Renal pelvis (tissue), 4 donors: ENCODE results near the gene PLD1. TPM values are rescaled to one million over a fixed set of nuclear protein-coding genes. Genes with fewer than 3 reads are reported as not detected.

Experiments
- DNase-seq: peaks from one replicate; pipeline ENCODE4 v3.0.0-alpha.2; 2013
- polyA plus RNA-seq, 3 donors: library from polyadenylated mRNA; unstranded; fragments of 120-200 nt; gene quantifications; one replicate each; pipeline ENCODE4 v1.2.1, GENCODE V29; 2013; ENCODE audit not compliant: insufficient read length in 3 of 3

Gene PLD1
- polyA plus RNA-seq, 3 donors, result 10.5 to 15.0 (median 11.0) TPM

DNA sequence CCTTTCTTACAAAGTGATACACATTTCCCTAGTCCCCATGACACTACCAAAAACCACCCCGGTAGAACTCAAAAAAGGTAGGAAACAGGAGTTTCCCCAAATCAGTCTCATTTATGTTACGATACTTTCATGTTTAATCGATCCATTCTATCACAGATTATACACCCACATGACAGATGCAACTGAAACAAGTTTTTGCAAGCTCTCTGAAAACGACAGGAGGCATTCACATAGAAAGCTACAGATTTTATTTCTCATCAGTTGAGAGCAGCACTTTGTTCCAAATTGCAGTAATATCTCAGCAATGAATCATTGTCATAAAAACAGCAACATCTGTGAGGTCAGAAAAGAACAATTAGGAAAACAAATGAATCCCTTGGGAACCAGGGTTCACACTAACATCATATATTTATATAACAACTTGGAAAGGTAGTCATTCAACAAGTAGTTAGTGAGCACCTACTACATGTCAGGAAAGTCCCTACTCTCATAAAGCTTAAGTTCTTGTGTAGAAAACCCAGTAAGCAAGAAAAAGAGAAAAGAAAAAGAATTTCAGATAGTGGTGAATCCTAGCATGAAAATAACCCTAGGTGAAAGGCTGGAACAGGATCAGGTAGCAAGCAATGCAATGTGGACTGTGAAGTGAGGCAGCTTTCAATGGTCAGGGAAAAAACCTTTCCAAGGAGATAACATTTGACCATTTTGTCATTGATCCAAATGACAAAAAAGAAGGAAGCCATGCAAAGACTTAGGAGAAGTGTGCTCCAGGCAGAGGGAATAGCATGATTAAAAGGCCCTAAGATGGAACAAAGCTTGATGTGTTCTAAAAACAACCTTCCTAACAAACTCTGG lies 8.3 kb downstream of the PLD1 start:
- DNase-seq, result no peak

DNA sequence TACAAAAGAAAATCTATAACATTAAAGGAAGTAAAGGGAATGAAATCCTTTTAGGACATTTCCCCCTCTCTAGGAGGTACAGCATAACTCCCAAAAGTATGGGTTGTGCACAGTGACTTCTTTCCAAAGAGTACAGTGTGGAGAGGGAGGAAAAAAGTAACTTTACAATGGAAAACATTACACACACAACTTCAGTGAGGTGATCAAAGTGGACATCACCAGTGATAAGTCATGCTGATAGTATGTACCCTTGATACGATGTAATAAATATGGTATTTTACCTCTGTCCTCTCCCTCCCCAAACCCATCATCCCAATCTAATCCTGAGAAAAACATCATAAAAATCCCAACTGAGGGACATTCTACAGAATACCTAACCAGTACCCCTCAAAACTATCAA lies 10.8 kb downstream of the PLD1 start:
- no peak for DNase-seq

DNA sequence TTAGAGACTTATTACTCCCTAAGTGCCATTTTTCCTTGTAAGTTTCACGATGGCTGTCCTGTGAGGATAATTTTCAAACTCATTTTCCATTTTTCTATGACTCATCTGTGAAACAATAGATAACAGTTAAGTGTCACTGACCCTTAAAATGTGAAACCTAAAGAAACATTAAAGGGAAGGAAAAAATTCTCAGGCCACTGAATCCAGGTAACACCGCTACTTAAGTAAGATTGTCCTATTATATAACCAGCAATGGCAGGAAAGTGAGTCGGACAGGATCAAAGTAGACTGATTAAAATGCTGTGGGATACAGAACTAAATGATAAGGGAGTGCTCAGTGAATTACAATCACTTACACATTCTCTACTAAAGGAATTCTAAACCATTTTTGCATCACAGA lies 12.4 kb downstream of the PLD1 start:
- no peak for DNase-seq

DNA sequence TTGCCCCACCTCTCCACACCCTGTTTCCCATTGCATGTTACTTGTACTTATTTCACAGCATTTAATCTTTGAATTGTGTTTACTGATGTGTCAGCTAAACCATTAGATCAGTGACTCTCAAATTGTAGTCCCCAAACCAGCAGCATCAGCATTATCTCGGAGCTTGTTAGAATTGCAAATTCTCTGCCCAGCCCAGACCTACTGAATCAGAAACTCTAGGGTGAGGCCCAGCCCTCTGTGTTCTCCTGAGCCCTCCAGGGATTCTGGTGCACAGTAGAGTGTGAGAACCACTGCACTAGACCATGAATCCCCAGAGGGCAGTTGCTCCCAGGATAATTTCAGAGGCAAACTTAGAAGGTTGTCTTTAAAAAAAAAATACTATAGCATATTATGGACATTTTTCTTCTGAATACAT lies 13.0 kb downstream of the PLD1 start:
- no peak for DNase-seq

DNA sequence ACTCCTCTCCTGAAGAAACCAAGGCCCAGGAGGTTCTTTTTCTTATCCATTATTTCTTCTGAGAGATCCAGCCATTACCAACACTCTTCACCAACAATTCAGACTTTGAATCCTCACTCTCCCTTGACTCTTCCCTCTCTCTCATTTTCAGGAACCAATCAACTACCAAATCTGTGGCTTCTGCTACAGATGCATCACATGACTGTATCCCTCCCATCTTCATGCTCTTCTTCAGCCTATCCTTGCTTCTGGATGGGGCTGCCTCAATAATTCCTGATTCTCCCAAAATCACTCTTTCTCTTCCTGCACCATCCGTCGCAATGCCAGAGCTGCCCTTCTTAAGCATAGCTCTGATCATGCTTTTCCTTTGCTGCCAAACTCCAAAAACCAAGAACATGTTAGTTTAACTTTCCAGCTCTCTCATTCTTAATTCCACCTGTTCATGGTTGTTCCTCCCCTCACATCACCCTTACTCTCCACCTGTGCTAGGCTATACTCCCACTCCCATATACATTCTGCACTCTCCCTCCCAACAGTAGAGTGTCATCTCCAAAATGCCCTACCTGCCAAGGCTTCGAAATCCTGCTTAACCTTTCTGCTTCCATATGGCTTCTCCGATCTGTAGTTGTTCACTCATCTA lies 13.5 kb downstream of the PLD1 start:
- DNase-seq, result no peak

DNA sequence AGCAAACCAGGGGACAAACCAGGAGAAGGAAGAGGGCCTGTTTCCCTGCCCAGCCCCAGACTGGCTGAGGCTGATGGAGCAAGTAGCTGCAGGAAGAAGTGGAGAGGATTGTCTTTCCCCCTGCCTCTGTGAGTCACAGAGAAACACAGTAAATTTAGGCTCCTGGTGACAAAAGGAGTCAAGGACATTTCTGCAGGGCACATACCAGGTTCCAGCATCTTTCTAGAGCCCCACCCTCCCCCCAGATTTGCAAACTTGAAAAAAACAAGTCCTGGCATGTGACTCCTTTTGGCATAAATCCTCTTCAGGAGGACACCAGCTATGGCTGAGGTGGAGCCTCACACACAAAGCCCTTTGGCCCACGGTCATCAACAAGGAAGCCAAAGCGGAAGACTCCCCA lies 17.8 kb downstream of the PLD1 start:
- no peak for DNase-seq

DNA sequence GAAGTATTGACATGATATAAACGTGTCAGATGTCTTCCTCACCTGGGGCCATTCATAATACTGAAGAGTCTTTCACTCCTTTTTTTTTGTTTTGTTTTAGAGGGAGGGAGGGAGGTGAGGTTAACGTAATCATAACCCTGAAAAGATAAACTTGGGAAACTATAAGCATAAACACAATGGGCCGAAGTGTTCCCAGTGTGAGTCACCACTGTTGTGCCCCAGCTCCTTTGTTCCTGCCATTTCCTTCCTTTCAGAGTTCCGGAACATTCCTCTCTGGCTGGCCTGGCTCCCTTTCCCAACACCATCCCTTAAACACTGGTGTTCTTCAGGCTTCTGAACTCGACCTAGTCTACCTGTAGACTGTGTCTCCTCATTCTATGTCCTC lies 18.6 kb downstream of the PLD1 start:
- DNase-seq, result no peak

DNA sequence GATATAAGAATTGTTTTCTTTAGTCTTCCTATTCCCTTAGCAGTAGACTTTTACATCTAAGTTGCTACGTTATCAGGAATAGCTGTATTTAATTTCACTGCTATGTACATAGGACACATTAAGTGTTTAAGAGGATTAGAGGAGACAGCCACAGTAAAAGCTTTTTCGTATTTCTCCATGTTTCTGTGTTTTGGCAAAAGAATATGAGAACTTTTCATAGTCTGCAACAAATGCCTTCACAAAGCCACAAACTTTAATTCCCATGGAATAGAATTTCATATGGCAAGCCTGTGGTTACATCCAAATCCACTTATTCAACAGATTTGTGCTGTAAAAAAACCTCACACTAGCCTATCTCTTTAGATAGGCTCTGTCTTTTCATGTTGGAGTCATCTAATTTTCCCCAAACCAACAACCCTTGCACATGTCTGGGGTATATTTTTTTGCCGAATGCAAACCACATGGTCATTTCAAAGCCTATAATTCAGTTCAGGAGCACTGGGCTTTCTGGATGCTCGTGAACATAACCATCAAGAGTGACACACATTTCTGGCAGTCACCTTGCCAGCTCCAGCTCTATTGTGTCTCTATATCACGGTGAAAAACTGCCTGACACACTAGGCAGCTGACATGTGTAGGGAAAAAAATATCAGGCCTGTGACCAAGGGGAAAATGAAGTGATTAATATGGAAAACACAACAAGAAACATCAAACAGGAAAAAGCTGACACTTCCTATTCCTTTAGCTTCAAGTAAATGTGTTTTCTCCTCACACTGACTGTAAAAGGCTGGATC lies 19.2 kb downstream of the PLD1 start:
- no peak for DNase-seq

DNA sequence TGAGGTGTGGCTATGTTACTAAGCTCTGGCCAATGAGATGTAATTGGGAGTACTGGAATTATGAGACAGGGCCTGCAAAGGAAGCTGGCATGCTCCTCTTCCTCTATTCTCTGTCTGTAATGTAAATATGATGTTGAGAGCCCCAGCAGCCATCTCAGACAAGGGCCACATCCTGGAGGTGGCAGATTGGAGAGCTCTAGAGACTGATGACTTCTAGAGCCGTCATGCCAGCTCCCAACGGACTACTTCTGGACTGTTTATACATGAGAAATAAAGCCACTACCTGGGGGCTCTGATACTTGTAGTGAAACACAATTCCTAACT lies 19.7 kb downstream of the PLD1 start:
- DNase-seq, result no peak

DNA sequence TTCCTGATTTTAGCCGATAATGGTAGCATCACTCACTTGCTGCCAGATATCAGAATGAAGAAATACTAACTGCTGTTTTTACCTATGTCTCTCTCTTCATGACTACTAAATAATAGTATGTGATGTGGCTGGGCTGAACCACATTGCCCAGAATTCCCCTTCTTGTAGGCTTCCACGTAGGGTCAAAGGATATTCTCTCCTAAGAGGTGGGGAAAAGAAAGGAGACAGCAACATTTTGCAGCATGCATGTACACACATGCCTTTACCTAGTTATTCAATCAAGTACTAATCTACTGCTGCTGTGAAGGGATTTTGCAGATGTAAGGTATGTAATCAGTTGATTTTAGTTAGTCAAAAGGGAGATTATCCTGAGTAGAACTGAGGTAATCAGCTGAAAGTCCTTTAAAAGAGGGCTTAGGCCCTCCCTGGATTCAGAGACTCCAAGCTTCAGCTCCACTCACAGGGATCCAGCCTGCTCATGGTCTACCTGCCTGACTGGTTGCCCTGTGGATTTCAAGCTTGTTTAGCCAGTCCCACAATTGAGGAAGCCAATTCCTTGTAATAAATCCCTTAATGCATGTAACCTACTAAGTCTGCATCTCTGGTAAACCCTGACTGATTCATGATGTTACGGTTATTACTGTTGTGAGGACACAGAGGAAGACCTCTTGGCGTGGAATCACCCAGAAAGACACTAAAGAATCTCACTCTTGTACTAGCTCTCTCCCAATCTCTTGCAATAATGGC lies 20.4 kb downstream of the PLD1 start:
- no peak for DNase-seq

DNA sequence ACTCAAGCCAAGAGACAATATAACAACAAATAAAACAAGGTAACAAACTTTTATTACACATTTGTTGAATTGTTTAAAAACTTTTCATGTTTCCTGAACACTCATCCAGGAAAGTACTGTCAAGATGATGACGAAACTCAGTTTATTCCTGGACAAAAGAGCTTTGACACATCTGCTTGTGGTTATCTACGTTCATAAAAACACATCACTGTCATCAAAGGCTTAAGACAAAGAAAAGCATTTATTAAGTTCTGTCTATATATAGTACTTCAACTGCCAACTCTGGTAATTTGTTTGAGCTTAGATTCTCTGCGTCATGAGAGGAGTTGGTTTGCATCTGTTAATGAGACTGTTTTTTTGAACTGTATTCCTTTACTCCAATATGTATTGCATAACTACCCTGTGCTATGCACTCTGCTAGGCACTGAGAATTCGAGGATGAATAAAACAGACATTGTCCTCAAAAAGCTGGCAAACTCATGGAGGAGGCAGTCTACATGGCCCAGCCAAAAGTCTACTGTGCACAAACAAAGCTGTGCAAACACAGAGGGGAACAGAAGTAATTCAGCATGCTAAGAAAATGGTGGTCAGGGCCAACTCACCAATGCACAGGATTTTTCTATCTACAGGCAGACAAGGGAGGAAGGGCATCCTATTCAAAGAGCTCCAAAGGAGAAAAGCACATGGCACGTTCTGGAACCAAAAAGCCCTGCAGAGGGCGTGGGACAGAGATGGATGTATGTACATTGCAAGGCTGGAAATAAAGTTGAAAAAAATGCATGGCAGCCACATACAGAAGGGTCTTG lies 21.5 kb downstream of the PLD1 start:
- no peak for DNase-seq

DNA sequence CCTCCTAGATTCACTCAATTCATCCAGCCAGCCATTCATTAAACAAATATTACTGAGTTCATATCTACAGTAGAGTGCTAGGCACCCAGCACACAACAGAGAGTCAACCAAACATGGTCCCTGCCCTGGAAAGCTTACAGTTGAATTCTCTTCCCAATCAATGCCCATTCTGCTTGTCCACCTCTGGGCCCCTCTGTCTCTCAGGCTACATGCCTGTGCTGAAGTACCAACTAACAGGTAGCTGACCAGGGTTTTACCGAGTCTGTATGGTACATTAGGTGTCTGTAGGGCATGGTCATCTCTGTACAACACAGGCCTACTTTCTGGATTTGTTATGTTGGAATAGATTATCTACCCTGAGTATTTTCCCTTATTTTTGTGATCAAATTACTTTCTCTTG lies 23.3 kb downstream of the PLD1 start:
- no peak for DNase-seq

DNA sequence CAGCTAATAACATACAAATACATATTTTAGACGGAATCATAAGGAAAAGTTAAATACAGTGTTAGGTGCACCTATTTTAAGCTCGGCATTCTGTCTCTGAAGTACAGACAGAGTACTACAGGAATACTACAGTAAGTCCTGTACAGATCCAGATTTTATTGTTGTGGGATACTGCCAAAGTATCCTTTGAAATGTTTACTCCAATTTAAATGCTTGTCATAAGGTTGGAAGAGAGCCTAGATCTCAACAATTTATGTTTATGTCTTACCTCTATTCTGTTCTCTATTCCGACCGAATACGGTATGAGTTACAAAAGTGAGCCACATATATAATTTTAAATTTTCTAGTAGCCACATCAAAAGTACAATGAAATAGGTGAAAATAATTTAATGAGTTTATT lies 25.3 kb downstream of the PLD1 start:
- no peak for DNase-seq

DNA sequence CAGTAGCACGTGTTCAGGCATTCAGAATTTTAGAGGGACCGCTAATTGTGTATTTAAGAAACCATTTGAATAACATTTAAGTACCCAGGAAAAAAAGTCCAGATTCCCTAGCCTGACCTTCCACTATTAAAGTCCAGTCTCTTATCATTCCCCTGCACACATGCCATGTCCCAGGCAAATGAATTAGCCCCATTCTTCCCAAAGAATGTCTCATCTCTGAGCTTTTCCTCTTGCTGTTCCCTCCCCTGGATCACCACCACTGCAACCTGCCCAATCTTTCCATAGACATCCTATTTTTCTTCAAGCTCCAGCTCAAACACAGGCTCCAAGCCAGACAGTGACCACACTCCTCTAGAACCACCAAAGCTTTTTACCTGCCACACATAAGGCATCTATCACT lies 25.9 kb downstream of the PLD1 start:
- DNase-seq, result no peak

DNA sequence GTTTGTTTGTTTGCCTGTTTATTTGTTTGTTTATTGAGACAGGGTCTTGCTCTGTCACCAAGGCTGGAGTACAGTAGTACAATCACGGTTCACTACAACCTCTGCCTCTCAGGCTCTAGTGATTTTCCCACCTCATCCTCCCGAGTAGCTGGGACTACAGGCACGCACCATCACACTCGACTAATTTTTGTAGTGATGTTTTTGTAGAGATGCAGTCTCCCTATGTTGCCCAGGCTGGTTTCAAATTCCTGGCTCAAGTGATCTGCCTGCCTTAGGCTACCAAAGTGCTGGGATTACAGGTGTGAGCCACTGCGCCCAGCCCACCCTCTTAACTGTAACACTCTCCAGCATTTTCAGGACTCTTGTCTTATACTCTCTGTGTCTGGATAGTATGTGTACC lies 26.7 kb downstream of the PLD1 start:
- DNase-seq, result no peak

DNA sequence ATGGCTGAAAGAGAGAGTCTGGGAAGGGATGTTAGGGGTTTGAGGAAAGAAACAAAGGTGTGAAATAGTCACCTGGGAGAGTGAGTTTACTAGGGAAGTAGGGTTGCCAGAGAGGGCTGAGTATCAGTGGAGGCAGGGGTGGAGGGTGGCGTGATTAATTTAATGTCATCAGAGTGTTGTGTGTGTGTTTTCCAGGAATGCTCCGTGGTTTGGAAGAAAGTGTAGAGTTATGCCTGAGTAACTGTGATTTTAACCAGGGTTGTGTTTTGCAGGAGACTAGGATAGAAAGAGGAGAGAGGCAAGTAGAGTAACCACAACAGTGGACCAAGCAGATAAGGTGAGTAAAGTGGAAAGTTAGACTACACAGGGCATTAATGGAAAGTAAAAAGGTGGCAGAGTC lies 27.2 kb downstream of the PLD1 start:
- DNase-seq, result no peak

DNA sequence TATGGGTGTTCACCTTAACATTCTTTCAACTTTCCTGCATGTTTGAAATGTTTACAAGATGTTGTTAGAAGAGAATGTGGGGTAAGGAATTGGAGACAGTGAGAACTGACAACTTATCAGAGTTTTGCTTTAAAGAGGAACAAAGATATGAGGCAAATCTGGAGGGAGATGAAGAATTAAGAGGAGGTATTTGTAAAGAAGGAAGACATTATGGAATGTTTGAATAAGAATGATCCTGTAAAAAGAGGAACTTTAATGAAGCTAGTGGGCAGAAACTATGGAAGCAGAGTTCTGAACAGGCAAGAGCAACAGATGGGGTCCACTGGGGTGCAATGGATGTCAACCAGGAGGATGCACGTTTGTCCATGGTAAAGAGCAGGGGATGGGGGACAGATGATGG lies 27.7 kb downstream of the PLD1 start:
- DNase-seq, result no peak

DNA sequence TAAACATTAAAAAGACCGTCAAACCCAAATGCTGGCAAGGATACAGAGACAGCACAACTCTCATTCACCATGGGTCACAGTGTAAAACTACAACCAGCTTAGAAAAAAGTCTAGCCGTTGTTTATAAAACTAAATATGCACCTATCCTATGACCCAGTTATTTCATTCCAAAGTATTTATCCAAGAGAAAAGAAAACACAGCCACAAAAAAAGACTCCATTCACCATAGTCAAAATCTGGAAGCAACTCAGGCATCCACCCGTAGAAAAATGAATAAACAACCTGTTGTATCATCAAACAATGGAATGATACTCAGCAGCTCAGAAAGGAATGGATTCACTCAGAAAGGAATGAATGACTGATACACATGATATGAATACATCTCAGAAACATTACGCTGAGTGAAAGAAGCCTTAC lies 28.6 kb downstream of the PLD1 start:
- no peak for DNase-seq

DNA sequence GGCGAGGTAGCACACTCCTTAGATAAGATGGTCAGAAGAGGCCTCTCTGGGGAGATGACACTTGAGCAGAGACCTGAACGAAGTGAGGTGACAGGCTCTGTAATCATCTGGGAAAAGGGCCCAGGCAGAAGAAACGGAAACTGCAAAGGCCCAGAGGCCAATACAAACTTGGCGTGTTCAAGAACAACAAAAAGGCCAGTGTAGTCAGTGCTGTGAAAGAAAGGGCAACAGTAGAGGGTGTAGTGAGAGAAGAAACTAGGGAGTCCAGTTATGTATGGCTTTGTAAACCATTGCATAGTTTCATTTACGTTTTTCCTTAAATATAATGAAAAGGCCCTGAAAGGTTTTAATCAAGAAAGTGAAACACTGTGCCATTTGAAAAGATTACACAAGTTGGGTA lies 31.8 kb downstream of the PLD1 start:
- DNase-seq, result no peak

DNA sequence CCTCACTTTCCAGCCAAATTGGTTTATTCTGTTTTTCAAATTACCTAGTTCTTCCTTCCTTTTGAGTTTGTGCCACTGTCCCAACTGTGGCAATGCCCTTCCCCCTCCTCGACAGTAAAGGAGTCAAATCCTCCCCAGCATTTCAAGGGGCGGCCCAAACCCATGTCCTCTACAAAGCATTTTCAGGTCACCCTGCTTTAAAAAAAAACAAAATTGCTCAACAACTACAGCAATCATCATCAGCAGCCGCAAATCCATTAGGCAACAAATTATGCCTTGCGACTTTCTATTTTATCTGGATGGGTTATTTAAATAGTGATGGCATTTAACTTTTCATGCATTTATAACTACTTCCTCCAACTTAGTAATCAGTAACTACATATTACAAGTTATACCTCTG lies 32.7 kb downstream of the PLD1 start:
- DNase-seq, result no peak

DNA sequence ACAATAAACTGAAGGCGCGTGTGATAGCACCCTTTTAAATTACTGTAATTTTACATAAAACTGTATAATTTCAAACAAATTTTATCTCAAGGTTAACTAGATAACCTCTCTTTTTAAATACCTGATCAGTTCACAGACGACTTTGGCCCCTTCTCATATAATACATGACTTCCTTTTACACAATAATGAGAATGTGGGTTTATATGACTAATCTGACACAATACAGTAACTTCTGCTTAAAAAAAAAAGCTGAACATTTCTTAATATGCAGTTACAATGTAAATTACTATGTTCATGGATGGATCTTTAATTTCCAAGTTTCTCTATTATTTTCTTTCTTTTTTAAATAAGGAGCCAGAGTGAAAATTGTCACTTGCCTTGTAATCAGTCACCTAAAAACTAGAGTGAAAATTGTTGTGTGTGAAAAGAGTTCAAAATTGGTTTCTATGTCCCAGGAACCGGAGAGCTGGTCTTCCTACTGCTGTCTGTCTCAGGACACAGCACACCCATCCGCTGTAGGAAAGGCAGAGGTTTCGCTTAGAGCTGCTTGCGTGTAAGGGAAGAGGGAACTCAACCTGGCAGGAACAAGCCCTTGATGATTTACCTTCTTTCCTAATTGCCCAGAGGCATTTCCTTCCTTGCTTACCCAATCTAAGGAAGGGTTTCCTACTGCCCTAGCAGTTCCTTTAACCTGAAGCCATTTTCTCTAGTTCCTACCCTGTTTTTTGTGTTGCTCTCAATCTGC lies 33.3 kb downstream of the PLD1 start:
- no peak for DNase-seq
